ENCODE measurements around the gene TFCP2. TPM values are rescaled to one million over a fixed set of nuclear protein-coding genes. Genes with fewer than 3 reads are reported as not detected.
A peak's percentile ranks its signal among the peaks of the same experiment; 100 is the strongest.

TFCP2 gene, protein sequence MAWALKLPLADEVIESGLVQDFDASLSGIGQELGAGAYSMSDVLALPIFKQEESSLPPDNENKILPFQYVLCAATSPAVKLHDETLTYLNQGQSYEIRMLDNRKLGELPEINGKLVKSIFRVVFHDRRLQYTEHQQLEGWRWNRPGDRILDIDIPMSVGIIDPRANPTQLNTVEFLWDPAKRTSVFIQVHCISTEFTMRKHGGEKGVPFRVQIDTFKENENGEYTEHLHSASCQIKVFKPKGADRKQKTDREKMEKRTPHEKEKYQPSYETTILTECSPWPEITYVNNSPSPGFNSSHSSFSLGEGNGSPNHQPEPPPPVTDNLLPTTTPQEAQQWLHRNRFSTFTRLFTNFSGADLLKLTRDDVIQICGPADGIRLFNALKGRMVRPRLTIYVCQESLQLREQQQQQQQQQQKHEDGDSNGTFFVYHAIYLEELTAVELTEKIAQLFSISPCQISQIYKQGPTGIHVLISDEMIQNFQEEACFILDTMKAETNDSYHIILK
- total RNA-seq (2013): 15.5 TPM
- polyA plus RNA-seq: 10 to 100 TPM in 2 of 3 donors, 1 to 10 TPM in 1; 7.1 to 25.4 (median 14.2) TPM
- polyA minus RNA-seq: 7.9 and 12.6 TPM in 2 replicates
- total RNA-seq: 10.9 to 28.3 (median 19.5) reads per million in 11 experiments

DNA sequence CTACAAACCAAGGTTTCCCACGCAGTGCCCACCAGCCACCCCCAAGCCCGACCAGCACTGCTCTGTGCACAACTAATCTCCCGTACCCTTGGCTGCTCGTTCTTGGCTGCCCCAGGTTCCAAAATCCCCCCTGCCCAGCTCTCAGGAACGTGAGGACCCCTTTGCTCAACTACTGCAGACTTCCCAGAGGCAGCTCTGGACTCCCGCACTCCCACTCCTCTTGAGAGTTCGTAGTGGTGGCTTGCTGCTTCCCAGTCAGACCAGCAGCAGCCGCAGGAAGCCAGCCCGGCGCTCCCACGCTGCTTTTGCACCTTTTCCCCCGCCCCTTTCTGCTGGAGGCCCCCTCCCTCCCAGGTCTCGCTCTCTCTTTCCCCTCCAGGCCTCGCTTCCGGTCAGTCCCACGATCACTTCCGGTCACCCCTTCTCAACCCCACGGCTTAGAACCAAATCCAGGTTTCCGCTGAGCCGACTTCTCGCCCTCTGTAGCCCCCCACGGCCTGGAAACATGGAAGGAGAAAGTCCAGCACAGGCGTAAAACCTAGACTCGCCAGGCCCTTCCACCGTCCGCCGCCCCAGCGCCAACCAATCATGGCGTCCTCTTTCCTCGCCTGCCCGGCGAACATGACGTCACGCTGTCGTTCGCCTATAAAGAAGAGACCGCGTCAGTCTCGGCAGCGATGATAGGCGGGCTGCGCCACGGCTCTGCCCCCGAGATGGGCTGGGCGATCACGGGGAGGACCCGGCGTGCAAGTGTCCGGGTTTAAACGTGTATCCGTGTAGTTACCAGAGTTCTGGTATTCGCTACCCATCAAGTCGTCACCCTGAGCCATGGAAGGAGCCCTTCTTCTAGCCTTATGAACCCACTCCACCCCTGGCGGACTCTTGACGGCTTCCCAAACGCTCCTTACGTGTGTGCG, at the start of gene TFCP2:
TFCP2 (minus strand) TSS at position 621 of the 917 bp plus-strand sequence. CDS start 713 bp downstream, outside the sequence.
- no peaks in the 10 kb centered on the region for H3K9me3 ChIP-seq (replicated peaks in 1 of 2; ENCODE audit: control insufficient read depth in 1 of 2, insufficient read depth in 1 of 2, low read length in 2 of 2)
- peaks cover 5 to 6% of the 10 kb centered on the region in 2 donors for H3K36me3 ChIP-seq (replicated peaks in 1 of 2; ENCODE audit: control insufficient read depth in 1 of 2, insufficient read depth in 2 of 2, low read length in 2 of 2)
- intact Hi-C loops (cut with micrococcal nuclease): loop anchor here (5.0 to 10.0 kb wide), 4 partner anchors 62 to 128 kb away; partner anchors contain the start of genes LETMD1 (in 2 of the 2) and DAZAP2 (in 1 of the 2)
- peak within 1 kb of the TSS; percentile 98 for H3K4me2 ChIP-seq (replicated peaks; ENCODE audit: extremely low read depth, low read length, poor library complexity, severe bottlenecking)
- H3K9me3 Mint-ChIP-seq: peaks cover 0 to 2% (median 0%) of the 10 kb centered on the region in 7 donors
- WGBS (ENCODE audit: insufficient coverage): under 1% methylated on average over 57 of the region's 58 CpGs
- H3K9ac ChIP-seq (ENCODE audit: insufficient read depth, low read length, poor library complexity, severe bottlenecking): peak within 1 kb of the TSS; percentile 96
- H3K27ac Mint-ChIP-seq: no peak within 1 kb of the TSS
- H3K27me3 ChIP-seq (ENCODE audit: control insufficient read depth in 2 of 2, insufficient read depth in 2 of 2, low read length in 2 of 2): no peaks in the 10 kb centered on the region
- peak within 1 kb of the TSS; percentile 93 for H2AFZ ChIP-seq (ENCODE audit: insufficient read depth, low read depth, low read length, poor library complexity, severe bottlenecking)
- H3K4me1 ChIP-seq (ENCODE audit: control insufficient read depth in 1 of 2, insufficient read depth in 2 of 2, low read length in 2 of 2): peaks cover 33 to 35% of the 10 kb centered on the region in 2 donors
- H3K4me1 Mint-ChIP-seq: peaks cover 18% of the 10 kb centered on the region
- H3K36me3 Mint-ChIP-seq: peaks cover 5 to 9% of the 10 kb centered on the region in 2 donors
- H3K4me3 Mint-ChIP-seq: no peak within 1 kb of the TSS
- TF ChIP-seq, protein P1, sequence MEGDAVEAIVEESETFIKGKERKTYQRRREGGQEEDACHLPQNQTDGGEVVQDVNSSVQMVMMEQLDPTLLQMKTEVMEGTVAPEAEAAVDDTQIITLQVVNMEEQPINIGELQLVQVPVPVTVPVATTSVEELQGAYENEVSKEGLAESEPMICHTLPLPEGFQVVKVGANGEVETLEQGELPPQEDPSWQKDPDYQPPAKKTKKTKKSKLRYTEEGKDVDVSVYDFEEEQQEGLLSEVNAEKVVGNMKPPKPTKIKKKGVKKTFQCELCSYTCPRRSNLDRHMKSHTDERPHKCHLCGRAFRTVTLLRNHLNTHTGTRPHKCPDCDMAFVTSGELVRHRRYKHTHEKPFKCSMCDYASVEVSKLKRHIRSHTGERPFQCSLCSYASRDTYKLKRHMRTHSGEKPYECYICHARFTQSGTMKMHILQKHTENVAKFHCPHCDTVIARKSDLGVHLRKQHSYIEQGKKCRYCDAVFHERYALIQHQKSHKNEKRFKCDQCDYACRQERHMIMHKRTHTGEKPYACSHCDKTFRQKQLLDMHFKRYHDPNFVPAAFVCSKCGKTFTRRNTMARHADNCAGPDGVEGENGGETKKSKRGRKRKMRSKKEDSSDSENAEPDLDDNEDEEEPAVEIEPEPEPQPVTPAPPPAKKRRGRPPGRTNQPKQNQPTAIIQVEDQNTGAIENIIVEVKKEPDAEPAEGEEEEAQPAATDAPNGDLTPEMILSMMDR (IDR thresholded peaks at IDR 0.05): no peak
- peak within 1 kb of the TSS; percentile 92 to 100 for H3K27ac ChIP-seq (ENCODE audit: low read depth in 1 of 2, low read length in 2 of 2)
- H3K79me2 ChIP-seq (ENCODE audit: insufficient read depth, low read length): peaks cover 52% of the 10 kb centered on the region
- H3K27me3 Mint-ChIP-seq (ENCODE audit: low read depth in 3 of 3): no peaks in the 10 kb centered on the region
- peak; percentile 96 to 97 (median 97) for DNase-seq
- H3K4me3 ChIP-seq (replicated peaks in 1 of 3; ENCODE audit: low read depth in 2 of 3, low read length in 3 of 3): peak within 1 kb of the TSS; percentile 51 to 98 (median 66)
- peaks cover 28% of the 10 kb centered on the region for H4K20me1 ChIP-seq (ENCODE audit: insufficient read depth, low read length)

DNA sequence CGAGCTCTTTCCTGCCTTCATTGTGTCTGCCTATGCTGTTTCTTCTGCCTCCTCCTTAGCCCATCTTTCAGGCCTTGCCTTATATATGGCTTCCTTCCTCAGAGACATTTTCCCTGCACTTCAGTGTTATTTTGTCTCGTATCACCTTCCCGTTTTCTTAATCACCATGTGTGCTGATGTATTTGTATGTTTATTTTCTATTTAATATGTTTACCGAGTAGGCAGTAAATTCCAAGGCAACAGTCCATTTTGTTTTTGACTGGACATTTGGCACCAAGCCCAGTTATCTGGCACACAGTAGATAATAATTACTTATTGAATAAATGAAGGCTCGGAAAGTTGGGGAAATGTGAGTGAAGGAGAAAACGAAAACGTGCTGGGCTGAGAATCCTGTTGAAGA, 49.5 kb upstream of the TFCP2 start:
- no peak overlapping the region for H2AFZ ChIP-seq (ENCODE audit: insufficient read depth, low read depth, low read length, poor library complexity, severe bottlenecking)
- no peaks in the 10 kb centered on the region for H3K36me3 Mint-ChIP-seq

More for the DNA sequence above, 49.5 kb upstream of the TFCP2 start:
- no peak overlapping the region for H3K27ac Mint-ChIP-seq
- Histone ChIP-seq H3K27ac (ENCODE audit: low read depth in 1 of 2, low read length in 2 of 2) (no peak overlapping the region), H3K4me2 (replicated peaks; ENCODE audit: extremely low read depth, low read length, poor library complexity, severe bottlenecking) (no peak overlapping the region), H4K20me1 (ENCODE audit: insufficient read depth, low read length) (no peaks in the 10 kb centered on the region), H3K36me3 (replicated peaks in 1 of 2; ENCODE audit: control insufficient read depth in 1 of 2, insufficient read depth in 2 of 2, low read length in 2 of 2) (no peaks in the 10 kb centered on the region), H3K9ac (ENCODE audit: insufficient read depth, low read length, poor library complexity, severe bottlenecking) (no peak overlapping the region), H3K4me1 (ENCODE audit: control insufficient read depth in 1 of 2, insufficient read depth in 2 of 2, low read length in 2 of 2) (peaks cover 7 to 9% of the 10 kb centered on the region in 2 donors), H3K9me3 (replicated peaks in 1 of 2; ENCODE audit: control insufficient read depth in 1 of 2, insufficient read depth in 1 of 2, low read length in 2 of 2) (no peaks in the 10 kb centered on the region), H3K79me2 (ENCODE audit: insufficient read depth, low read length) (no peaks in the 10 kb centered on the region), H3K4me3 (replicated peaks in 1 of 3; ENCODE audit: low read depth in 2 of 3, low read length in 3 of 3) (no peak overlapping the region), H3K27me3 (ENCODE audit: control insufficient read depth in 2 of 2, insufficient read depth in 2 of 2, low read length in 2 of 2) (no peaks in the 10 kb centered on the region)
- H3K27me3 Mint-ChIP-seq (ENCODE audit: low read depth in 3 of 3): peaks cover 0 to 3% (median 1%) of the 10 kb centered on the region in 3 donors
- DNase-seq: no peak
- WGBS (ENCODE audit: insufficient coverage): 92% methylated on average over 2 of the region's 7 CpGs
- no peak overlapping the region for H3K4me3 Mint-ChIP-seq
- peaks cover 0 to 2% (median 0%) of the 10 kb centered on the region in 7 donors for H3K9me3 Mint-ChIP-seq
- TF ChIP-seq, protein P1 (IDR thresholded peaks at IDR 0.05): no peak
- intact Hi-C loops (cut with micrococcal nuclease): no loop called here
- peaks cover 11% of the 10 kb centered on the region for H3K4me1 Mint-ChIP-seq
